ENCODE data around the gene OPA3. TPM values are rescaled to one million over a fixed set of nuclear protein-coding genes. Genes with fewer than 3 reads are reported as not detected.

The OPA3 gene
- total RNA-seq, 1 donor from 2014 or later, result 10.5 TPM

DNA sequence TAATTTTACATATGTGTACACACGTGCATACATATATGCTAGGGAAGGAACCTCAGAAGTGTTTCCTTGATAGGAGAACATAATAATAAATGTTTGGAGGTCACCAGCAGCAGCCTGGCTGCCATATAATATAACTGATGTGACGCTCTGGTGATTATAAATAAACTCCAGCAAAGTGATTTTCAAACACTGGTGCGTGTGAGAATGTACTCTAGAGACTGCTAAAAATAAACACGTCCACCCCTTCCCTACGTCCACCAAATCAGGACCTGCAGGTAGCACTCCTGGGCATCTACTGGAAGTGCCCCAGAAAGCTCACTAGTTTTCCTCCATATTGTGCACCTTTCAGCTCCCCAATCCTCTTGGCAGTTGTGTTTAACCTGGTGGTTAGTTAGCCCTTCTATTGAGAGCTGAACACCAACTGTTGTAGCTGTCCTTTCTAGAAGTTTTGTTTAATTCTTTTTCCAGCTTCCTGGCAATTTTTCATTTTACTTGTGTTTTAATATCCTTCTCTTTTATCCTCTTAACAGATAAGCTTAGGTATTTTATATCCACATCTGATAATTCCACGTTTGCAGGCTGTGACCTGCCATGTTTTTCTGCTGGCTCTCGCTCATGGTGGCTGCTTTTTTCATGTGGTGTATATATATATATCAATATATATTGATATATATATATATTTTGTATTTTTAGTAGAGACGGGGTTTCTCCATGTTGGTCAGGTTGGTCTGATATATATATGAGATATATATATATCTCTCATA is 13.0 kb downstream of the OPA3 start:
- Mint-ChIP-seq H3K4me1 (ENCODE audit: low read depth, unreplicated experiment) (no peaks in the 10 kb centered on the region), H3K4me3 (ENCODE audit: unreplicated experiment) (no peak overlapping the region), H3K27ac (ENCODE audit: unreplicated experiment) (no peak overlapping the region), H3K9me3 (ENCODE audit: unreplicated experiment) (peaks cover 3% of the 10 kb centered on the region), H3K27me3 (ENCODE audit: unreplicated experiment) (peaks cover 3% of the 10 kb centered on the region), H3K36me3 (ENCODE audit: unreplicated experiment) (no peaks in the 10 kb centered on the region)
- TF ChIP-seq, protein P1, sequence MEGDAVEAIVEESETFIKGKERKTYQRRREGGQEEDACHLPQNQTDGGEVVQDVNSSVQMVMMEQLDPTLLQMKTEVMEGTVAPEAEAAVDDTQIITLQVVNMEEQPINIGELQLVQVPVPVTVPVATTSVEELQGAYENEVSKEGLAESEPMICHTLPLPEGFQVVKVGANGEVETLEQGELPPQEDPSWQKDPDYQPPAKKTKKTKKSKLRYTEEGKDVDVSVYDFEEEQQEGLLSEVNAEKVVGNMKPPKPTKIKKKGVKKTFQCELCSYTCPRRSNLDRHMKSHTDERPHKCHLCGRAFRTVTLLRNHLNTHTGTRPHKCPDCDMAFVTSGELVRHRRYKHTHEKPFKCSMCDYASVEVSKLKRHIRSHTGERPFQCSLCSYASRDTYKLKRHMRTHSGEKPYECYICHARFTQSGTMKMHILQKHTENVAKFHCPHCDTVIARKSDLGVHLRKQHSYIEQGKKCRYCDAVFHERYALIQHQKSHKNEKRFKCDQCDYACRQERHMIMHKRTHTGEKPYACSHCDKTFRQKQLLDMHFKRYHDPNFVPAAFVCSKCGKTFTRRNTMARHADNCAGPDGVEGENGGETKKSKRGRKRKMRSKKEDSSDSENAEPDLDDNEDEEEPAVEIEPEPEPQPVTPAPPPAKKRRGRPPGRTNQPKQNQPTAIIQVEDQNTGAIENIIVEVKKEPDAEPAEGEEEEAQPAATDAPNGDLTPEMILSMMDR (IDR thresholded peaks at IDR 0.05; ENCODE audit: partially characterized antibody, unreplicated experiment), result no peak
- no peak for DNase-seq

DNA sequence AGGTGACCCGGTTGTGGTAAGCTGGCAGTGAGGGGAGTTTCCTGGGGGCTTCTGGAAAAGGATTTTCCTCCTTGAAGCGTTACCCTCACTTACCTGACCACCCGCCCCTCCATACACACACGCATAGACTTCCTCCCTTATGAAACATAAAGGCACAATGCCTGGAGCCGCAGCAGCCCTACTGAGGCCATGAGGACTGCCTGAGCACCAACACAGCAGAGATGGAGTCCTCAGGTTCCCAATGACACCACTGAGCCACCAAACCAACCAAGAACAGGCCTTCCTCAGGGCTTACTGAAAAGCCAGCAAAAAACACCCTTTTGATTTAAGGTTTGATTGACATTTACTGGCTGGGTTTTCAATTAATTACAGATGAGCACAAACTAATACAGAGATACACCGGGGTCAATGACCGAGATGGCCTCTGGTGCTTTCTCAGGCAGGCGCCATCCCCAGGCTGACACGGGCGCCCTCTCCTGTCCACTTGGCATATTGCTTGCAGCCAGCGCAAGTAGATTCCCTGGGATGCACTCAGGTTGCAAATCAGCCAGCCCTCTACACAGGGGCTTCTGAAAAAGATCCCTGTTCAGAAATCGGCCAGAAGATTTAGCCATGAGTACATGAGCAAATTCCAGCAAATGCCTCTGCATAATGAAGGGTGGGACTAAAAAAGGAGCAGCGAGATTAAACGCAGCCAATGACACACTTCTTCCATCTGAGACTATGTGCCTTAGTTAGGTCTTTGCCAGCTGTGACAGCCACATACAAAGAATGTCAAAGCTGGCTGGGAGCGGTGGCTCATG is 14.8 kb downstream of the OPA3 start:
- H3K4me1 Mint-ChIP-seq (ENCODE audit: low read depth, unreplicated experiment), result no peaks in the 10 kb centered on the region
- TF ChIP-seq, protein P1 (IDR thresholded peaks at IDR 0.05; ENCODE audit: partially characterized antibody, unreplicated experiment), result peak; percentile 81
- H3K27ac Mint-ChIP-seq (ENCODE audit: unreplicated experiment), result no peak overlapping the region
- DNase-seq, result peak; percentile 88
- no peaks in the 10 kb centered on the region for H3K27me3 Mint-ChIP-seq (ENCODE audit: unreplicated experiment)
- H3K36me3 Mint-ChIP-seq (ENCODE audit: unreplicated experiment), result no peaks in the 10 kb centered on the region
- H3K4me3 Mint-ChIP-seq (ENCODE audit: unreplicated experiment), result peak overlapping the region; percentile 36
- H3K9me3 Mint-ChIP-seq (ENCODE audit: unreplicated experiment), result peaks cover 3% of the 10 kb centered on the region

DNA sequence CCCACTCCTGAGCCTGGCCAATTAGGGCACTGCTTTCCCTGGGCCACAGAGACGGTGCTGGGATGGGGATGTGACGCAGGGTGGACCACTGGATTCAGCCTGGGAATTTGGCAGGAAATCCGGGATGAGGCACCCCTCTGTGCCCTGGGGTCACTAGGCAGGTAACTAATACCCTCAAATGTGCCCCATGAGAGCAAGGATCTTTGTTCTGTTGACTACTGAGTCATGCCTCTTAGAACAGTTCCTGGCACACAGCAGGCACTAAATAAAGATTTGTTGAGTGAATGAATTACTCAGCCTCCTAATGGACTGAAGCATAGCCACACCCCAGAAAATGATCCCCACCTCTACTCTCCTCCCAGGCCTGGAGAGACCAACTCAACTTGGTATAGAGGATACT is 15.9 kb downstream of the OPA3 start:
- H3K4me3 Mint-ChIP-seq (ENCODE audit: unreplicated experiment), result no peak overlapping the region

DNA sequence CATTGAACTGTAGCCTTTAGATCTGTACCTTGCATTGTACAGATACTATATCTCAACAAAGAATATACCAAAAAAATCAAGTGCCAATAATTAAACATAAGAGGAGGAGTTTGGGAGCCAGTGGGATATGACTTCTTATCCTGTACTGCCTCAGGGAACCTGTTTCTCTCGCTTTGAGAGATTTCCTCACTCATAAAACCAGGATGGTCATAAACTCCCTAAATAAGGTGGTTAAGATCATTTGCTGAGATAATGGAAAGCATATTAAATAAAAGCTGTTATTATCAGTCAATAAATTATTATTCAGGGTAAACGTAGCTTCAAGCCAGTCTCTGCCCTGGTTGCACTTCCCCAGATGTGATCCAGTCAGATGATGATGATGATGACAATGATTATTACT is 17.0 kb downstream of the OPA3 start:
- Mint-ChIP-seq H3K27ac (ENCODE audit: unreplicated experiment) (no peak overlapping the region), H3K36me3 (ENCODE audit: unreplicated experiment) (no peaks in the 10 kb centered on the region), H3K4me3 (ENCODE audit: unreplicated experiment) (no peak overlapping the region), H3K9me3 (ENCODE audit: unreplicated experiment) (peaks cover 3% of the 10 kb centered on the region), H3K27me3 (ENCODE audit: unreplicated experiment) (no peaks in the 10 kb centered on the region), H3K4me1 (ENCODE audit: low read depth, unreplicated experiment) (no peaks in the 10 kb centered on the region)
- TF ChIP-seq, protein P1 (IDR thresholded peaks at IDR 0.05; ENCODE audit: partially characterized antibody, unreplicated experiment), result no peak
- DNase-seq, result no peak

More for the DNA sequence above, 15.9 kb downstream of the OPA3 start:
- Mint-ChIP-seq H3K27ac (ENCODE audit: unreplicated experiment) (no peak overlapping the region), H3K27me3 (ENCODE audit: unreplicated experiment) (no peaks in the 10 kb centered on the region), H3K4me1 (ENCODE audit: low read depth, unreplicated experiment) (no peaks in the 10 kb centered on the region), H3K36me3 (ENCODE audit: unreplicated experiment) (no peaks in the 10 kb centered on the region), H3K9me3 (ENCODE audit: unreplicated experiment) (peaks cover 3% of the 10 kb centered on the region)
- no peak for DNase-seq
- TF ChIP-seq, protein P1 (IDR thresholded peaks at IDR 0.05; ENCODE audit: partially characterized antibody, unreplicated experiment), result no peak
